HG02981 (cell line): ENCODE measurements around the gene LDLRAD4.

ENCODE experiments used
- ATAC-seq: cut with Tn5 transposase; IDR thresholded peaks from one replicate; pipeline ENCODE4 v1.9.1; 2021; ENCODE audit warnings: mild to moderate bottlenecking, moderate library complexity; ENCODE audit not compliant: unreplicated experiment

Gene LDLRAD4

DNA sequence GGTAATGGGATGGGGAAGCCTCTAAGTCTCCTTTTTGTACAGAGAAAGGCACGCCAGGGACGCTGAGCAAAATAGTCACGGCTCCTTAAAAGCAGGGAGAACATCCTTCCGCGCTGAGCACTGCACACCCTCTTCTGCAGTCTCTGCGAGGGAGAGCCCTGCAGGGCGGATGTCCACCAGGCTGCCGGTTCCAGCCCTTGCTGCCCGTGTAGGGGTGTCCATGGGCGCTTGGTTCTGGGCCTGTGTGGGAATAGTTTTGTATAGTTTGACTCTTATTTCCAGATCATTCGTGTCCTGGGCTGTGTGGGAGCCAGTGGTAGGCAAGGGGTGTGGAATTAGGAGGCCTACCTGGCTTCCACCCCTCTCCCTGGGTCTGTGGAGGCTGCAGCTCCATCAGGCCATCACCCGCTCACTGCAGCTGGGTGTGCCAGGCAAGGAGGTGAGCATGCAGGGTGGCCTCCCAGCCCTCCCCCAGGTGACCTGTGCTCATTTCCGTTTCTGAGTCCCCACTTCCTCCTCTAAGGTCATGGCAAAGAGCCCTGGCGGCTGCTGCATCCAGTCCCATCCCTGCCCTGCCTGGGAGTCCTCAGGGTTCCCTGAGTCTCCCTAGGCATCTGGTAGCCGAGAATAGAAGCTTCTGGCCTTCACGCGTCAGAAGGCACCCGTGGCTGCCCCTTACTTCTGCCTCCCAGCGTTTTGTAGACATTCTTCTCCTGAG lies 202.6 kb downstream of the LDLRAD4 start:
- no peak for ATAC-seq

DNA sequence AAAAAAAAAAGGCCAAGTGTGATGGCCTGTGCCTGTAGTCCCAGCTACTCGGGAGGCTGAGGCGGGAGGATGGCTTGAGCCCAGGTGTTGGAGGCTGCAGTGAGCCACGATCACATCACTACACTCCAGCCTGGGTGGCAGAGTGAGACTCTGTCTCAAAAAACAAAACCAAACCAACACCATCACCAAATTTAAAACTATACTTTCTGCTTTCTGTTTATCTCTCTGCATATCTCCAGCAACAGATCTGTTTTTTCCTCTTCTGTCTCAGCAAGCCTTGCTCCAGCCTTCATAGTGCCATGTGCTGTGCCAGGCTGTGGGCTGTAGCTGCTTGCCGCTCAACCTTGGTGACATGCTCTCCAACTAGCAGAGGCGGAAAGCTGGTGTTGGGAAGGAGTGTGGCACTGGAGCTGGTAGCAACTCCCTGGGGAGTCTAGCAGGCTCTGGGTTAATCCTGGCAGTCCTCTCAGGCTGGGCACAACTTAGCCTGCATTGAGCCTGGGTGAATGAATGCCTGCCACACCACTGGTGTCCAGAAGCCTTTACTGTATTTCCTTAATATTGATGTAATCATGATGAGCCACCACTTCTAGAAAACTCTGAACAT lies 204.1 kb downstream of the LDLRAD4 start:
- no peak for ATAC-seq

DNA sequence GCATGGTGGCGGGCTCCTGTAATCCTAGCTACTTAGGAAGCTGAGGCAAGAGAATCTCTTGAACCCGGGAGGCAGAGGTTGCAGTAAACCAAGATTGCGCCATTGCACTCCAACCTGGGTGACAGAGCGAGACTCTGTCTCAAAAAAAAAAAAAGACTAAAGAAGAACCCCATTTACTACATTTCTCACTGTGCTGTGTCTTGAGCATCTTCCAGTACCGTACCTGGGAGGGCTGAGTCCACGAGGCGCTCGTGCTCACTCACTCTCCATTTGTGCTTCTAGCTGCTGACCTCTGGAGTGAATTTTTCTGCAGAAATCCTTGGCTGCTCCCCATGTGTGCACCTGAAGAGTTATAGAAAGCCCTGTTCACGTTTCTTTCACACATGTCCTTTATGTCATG lies 204.8 kb downstream of the LDLRAD4 start:
- ATAC-seq = no peak

DNA sequence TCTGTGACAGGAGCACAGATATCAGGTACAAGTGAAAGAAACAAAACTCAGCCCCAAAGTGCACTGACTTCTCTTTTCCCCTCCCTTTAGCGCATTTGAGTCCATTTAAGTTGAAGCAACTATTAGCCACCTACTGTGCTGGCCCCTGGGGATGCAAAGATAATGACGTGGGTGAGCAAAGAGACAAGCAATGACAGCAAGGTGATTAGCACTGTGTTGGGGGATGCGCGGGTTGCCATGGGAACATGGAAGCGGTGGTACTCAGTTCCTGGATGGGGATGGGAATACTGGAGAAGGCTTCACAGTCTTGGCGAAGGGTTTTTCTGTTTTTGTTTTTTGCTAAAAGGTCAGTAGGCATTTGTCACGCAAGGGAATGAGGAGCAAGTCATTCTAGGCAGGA lies 205.8 kb downstream of the LDLRAD4 start:
- no peak for ATAC-seq

DNA sequence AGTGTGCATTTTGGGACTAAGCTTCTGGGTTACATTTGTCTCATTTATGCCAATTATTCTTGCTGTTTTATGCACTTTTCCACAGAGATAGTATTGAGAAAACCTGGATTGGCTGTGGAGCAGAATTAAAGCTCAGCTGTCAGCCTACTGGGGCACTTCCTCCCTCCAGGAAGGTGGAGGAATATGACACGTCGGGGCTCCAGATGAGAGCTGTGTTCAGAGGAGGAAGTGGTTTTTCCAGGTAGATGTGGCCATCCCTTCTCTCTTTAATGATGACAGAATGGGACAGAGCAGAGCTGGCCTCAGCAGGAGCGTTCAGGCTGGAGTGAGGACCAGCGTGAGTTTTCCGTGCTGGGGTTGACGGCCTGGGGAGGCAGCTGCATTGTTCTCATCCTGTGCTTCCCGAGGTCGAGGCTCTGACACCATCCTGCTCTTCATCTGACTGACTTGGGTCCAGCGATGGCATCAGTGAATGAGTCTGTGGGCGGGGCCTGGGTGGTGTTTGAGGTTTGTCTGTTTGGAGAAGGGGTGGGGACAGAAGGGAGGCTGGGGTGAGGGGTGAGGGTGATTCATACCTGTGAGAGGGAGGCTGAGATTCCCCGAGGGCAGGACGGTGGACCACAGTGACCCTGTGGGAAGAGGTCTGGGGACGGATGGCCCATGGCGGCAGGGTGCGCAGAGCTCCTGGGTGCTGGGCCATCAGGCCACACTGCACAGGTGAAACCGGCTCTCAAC lies 207.0 kb downstream of the LDLRAD4 start:
- ATAC-seq = no peak

DNA sequence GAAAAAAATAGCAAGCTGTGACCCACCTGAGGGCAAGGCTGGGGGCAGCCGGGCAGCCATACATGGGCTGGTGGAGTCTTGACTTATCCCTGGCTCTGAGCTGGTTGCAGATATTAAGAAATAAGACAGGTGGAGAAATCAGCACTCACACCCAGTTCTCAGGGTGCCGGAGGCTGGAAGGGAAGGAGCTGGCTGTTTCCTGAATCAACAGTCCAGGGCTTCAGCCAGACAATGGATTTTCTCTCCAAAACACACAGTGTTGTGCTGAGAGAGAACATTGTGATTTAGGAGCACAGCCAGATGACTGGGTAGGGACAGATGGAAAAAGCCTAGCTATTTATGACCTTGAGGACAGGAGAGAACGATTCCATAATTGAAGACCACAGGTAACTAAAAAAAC lies 208.8 kb downstream of the LDLRAD4 start:
- ATAC-seq = no peak

DNA sequence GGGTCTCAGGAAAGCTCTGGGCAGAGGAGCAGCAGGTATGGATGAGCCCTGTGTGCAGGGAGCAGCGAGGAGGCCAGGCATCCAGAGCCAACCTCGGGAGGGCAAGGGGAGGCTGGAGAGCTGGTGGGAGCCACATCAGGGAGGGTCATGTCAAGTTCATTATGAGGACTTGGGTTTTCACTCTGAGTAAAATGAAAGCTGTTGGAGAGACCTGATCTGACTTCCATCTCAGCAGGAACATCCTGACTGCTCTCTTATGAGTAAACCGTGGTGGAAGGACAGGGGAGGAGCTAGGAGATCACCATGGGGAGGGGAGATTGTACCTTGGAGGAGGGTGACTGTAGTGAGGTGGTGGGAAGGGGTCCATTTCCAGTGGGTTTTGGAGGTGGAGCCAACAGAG lies 209.8 kb downstream of the LDLRAD4 start:
- ATAC-seq = no peak

DNA sequence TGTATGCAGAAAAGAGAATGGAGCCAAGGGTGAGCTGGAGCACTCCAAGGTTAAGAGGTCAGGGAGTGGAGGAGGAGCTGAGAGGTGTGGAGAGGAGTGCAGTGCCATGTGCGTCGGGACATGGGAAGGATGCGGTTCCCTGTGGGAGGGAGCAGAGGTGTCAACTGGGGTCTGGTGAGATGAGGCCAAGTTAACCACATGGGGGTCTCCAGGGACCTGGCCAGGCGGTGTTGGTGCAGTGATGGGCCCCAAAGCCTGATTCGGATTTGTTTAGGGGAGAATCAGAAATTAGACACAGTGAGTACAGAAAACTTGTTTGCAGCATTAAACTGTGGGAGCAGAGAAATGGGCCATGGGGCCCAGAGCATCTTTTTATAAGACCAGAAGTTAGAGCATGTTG lies 210.5 kb downstream of the LDLRAD4 start:
- ATAC-seq = no peak

DNA sequence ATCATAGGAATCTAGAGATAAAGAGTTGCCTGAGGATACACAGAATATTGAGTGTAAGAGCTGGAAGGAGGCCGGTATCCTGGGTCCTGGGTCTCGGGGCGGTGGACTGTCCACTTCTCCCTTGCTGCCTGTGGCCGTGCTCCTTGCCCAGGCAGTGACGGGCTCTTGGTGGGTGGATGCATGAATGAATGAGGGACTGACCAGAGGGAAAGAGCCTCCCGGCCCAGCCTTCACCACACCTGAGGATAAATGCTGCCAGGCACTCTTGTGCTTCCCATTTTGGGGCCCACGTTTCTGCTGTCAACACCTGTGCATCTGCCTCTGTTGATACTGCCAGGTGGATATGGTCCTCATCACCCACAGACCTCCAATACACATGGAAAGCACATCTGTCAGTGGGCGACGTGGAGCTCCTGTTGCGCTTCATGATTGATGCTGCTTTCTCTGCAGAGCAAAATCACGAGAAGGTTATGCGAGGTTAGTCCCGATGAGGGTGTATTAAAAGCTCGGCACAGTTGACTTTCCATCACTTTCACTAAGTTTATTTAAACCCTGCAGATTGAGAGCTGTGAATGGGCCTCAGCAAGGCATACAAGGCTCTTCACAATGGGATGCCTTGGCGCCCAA lies 211.4 kb downstream of the LDLRAD4 start:
- no peak for ATAC-seq

DNA sequence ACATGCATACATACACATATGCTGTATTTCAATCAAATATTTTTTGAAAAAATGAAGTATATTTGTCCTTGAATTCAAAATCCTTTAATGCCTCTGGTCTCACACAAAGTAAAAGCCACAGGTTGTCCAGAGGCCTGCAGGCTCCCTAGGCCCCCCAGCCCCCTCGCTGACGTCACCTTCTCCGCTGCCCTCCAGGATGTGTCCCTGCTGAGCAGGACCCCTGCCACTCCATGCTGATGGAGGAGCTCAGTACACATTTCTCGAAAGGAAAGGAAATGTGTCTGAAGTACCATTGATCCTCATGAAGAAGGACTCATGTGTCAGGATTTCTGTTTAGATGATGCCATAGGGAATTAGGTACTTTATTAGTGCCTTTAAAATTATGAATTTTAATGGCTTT lies 212.1 kb downstream of the LDLRAD4 start:
- no peak for ATAC-seq

DNA sequence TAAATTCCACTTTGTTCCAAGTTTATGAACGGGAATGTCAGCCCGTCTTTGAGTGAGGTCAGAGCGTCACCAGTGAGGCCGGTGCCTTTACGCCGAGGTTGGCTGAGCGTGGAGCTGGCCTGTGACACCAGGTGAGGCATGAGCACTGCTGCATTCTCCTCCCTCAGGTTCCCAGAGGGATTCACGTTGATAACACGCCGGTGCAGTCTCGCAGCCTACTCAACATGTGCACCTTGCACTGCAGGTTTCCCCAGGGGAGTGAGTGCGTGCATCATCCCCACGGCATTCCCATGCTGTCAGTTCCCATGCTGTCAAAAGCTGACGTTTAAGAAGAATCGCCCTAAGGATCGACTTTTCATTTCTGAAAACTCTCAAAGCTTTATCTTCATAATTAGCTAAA lies 213.3 kb downstream of the LDLRAD4 start:
- no peak for ATAC-seq

DNA sequence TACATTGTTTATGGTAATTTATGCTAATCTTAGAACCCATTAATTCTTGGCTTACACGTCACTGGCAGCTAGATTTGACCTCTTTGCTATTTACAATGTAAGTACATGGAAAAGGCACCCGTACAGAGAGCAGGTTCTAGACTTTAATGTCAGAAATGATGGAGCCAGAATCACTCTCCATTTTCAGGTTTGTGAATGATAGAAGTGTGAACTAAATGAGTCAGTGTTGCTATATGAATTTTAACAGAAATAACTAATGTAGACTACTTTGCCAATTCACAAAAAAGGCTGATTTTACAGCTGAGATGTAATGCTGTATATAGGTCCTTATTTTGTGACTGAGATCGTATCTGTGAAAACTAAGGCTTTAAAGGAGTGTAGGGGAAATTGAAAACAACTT lies 214.6 kb downstream of the LDLRAD4 start:
- ATAC-seq = no peak

DNA sequence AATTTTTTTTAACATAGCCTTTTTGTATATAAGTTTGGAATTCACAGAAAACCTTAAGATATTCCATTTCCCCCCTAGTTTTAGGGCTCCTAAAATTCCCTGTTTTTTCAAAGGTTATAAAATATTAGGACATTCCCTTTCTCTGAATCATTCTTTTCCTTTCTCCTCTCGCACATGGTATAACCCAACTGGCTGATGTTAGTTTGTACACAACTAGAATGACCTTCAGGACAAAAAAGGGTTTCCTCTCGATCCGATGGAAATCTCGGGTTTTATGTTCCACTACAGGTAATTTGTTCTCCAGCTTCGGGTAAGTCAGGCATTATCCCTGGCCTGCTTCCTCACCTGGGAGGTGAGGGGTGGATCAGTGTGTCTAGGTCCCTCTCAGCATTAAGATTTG lies 215.1 kb downstream of the LDLRAD4 start:
- ATAC-seq = no peak

DNA sequence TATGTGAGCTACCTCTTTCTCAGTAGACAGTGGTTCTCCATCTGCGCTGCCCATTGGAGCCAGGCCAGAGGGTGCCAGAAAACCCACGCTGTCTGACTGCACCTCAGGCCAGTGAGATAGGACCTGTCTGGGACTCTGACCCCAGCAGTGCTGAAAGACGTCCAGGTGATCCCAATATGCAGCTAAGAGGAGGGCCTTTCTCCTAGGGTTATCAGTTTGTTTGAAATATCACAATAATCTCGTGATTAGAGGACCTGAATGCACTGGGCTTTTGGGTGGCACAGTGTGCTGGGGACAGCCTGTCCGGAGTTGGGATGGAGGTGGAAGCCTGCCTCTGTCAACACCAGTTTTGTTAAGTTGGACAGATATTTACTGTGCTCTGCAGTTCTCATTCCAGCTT lies 216.3 kb downstream of the LDLRAD4 start:
- ATAC-seq = no peak

DNA sequence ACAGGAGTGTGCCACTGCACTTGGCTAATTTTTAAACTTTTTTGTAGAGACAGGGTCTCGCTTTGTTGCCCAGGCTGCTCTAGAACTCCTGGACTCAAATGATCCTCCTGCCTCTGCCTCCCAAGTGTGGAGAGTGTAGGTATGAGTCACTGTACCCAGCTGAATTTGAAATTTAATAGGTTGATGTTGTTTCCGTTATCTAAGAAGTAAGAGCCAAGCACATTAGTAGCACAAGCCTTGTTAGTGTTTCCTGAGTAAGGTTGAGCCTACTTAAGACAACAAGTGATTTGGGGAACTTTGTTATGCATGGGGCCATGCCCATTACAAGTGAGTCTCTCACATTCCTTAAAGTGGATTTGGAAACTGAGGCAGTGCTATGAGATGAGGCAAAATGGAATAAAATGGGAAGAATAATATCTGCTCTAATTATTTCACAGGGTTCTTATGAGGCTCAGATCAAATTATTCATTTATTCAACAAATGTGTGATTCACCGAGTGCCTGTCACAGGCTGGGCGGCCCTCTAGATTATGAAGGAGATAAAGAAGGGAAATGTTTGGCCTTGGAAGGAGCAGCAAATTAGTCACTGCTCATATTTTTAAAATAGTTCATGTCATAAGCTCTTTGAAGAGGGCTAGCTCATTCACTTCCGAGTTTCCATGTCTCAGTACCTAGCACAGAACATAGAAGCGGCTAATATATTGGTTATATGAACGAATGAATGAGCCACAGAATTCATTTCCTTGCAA lies 217.2 kb downstream of the LDLRAD4 start:
- no peak for ATAC-seq

DNA sequence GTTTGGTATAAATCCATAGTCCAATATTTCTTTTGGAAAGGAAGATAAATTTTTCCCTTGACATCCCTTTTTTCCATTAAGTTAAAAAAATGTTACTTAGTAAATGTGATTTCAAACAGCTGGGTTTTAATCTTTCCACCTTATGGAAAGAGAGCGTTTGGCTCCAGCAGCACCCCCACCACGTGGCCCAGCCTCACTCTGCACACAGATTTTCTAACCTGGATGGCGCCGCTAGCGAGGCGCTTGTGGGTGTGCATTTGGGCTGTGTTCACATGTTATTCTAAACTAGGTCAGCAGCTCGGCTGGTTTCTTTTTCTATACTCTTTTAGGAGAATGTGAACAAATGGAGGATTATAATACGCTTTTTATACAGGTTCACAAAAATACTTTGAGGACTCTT lies 218.0 kb downstream of the LDLRAD4 start:
- ATAC-seq = no peak

DNA sequence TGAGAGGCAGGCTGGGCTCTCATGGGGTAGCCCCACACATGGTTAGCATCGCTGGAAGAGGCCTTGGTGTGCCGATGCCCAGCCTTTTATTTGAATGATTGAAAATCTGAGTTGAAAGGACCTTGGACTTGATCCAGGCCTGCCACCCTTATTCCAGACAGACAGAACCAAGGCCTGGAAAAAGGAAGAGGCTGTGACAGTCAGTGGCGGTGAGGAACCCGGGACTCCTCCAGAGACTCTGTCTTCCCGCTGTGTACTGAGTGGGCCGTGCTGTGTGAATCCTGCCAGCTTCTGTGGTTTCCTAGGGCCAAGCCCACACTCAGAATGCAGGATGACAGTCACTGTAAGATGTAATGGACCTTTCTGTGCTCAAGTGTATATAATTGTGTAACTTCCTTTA lies 218.5 kb downstream of the LDLRAD4 start:
- ATAC-seq = no peak

DNA sequence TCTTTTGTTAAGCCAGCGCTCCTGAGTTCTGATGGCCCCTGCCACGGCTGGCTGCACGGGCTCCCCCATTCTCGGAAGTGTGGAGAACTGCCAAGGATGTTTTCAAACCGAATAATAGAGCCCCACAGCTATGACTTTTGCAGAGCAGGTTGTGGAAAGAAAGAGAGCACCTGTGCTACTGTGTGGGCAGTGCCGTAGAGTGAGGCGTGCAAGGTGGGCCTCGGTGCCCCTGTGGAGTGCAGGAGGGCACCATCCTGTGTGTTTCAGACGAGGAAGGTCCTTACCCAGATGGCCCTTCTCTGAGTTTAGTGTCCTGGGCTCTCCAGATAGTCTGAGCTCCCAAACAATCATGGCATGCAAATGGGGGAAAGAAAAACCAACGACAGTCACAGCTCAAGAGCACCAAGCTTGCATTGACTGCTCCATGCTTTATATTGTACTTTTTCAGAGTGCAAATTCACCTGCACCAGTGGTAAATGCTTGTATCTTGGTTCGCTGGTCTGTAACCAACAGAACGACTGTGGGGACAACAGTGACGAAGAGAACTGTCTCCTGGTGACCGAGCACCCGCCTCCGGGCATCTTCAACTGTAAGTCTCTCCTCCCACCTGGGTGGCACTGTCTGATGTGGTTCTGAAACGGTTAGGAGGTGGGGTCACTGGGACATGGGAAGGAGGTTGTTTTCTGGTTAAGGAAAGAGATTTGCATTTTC lies 219.4 kb downstream of the LDLRAD4 start:
- ATAC-seq = no peak

DNA sequence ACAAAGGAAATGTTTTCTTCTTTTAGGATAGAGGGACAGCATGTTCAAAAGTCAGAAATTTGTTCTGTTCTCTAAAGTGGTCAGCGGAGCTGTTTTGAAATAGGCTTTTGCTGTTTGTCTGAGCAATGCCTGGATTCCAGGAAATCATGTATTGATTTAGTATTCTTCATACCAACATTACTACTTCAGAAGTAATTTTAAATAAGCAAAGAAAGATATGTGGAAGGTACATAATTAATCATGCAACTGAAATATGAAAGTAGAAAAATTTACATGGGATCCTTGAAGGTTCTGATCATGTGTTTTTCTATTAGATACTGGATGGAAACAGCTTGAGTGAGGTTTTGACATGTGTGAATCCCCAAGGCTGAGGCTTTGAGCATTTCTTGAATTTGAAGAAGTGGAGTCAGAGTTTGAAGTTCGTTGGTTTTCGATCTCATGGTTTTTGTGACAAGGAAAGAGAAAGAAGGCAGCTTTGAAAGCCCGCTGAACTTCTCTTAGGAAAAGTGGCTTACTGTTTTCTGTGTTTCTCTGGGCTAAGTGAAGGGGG lies 220.0 kb downstream of the LDLRAD4 start:
- no peak for ATAC-seq

DNA sequence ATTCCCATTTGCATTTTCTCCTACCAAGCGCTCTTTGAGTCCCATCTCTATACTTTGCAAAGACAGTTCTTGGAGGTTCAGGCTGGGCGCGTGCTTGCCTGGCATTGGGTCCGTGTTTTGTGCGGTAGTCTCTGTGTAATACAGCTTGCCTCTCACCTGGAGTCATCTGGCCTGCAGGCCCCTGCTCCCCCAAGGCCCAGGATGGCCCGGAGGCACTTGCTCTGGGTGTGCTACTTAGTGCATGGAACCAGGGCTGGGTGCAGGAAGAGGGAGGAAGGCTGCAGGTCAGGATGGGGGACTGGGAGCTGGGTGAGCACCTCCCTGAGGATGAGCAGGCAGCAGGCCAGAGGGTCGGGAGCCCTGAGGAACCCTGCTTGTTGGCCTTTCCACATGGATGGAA lies 220.9 kb downstream of the LDLRAD4 start:
- no peak for ATAC-seq
